ENCODE measurements around the gene DGCR6. TPM values are rescaled to one million over a fixed set of nuclear protein-coding genes. Genes with fewer than 3 reads are reported as not detected.

DGCR6 gene
- total and polyA plus RNA-seq, 2 experiments from 2014 or later: 7.9 to 8.9 TPM

DNA sequence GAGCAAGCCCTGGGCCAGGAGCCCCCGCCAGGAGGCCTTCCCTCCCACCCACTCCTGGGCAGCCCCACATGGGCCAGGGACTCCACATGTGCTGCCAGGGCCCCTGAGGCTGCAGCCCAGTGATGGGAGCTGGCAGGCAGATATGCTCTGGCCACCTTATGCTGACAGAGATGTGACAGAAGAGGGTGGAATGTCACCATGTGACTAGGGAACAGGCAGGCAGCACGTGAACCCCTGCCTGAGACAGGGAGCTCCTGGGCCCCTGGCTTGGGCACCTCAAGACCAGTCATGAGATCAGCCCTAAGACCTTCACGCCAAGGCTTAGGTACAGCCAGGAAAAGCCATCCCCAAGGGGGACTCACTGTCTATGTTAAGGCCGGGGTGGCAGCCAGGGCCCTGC is 20.9 kb downstream of the DGCR6 start:
- Histone ChIP-seq H3K27me3 (no peaks in the 10 kb centered on the region), H3K9me3 (ENCODE audit: low read depth) (no peaks in the 10 kb centered on the region), H3K27ac (no peak overlapping the region), H3K9me2 (replicated peaks; ENCODE audit: insufficient read depth) (no peaks in the 10 kb centered on the region), H3K36me3 (replicated peaks; ENCODE audit: insufficient read depth, low read depth) (no peaks in the 10 kb centered on the region), H3K4me1 (ENCODE audit: insufficient read depth) (no peaks in the 10 kb centered on the region), H3K4me2 (no peak overlapping the region), H3K79me2 (no peaks in the 10 kb centered on the region), H3K4me3 (no peak overlapping the region), H2AFZ (no peak overlapping the region), H4K20me1 (ENCODE audit: insufficient read depth, poor library complexity, severe bottlenecking) (no peaks in the 10 kb centered on the region)
- TF ChIP-seq EZH2phosphoT487 (IDR thresholded peaks at IDR 0.05; ENCODE audit: low read depth, severe bottlenecking, unreplicated experiment) (no peak), EZH2 (IDR thresholded peaks at IDR 0.05; ENCODE audit: borderline replicate concordance) (no peak), CTCF (IDR thresholded peaks at IDR 0.05; ENCODE audit: poor library complexity) (no peak)
- no CpG with 5 or more reads among the region's 4 CpGs for WGBS (ENCODE audit: low lambda C conversion rate, missing lambda C conversion rate)
- no peak for DNase-seq (ENCODE audit: low spot score)

GRCh38 chr22:18927573-18927972 is 21.5 kb downstream of the DGCR6 start:
- no peak for DNase-seq (ENCODE audit: low spot score)
- Histone ChIP-seq H3K4me2 (no peak overlapping the region), H3K9me3 (ENCODE audit: low read depth) (no peaks in the 10 kb centered on the region), H3K4me1 (ENCODE audit: insufficient read depth) (no peaks in the 10 kb centered on the region), H3K79me2 (no peaks in the 10 kb centered on the region), H3K36me3 (replicated peaks; ENCODE audit: insufficient read depth, low read depth) (no peaks in the 10 kb centered on the region), H3K27ac (no peak overlapping the region), H3K27me3 (no peaks in the 10 kb centered on the region), H3K4me3 (no peak overlapping the region), H3K9me2 (replicated peaks; ENCODE audit: insufficient read depth) (no peaks in the 10 kb centered on the region), H4K20me1 (ENCODE audit: insufficient read depth, poor library complexity, severe bottlenecking) (no peaks in the 10 kb centered on the region), H2AFZ (no peak overlapping the region)
- TF ChIP-seq EZH2 (IDR thresholded peaks at IDR 0.05; ENCODE audit: borderline replicate concordance): no peak
- TF ChIP-seq CTCF (IDR thresholded peaks at IDR 0.05; ENCODE audit: poor library complexity): no peak
- no peak for TF ChIP-seq EZH2phosphoT487 (IDR thresholded peaks at IDR 0.05; ENCODE audit: low read depth, severe bottlenecking, unreplicated experiment)
- no CpG with 5 or more reads among the region's 5 CpGs for WGBS (ENCODE audit: low lambda C conversion rate, missing lambda C conversion rate)

DNA sequence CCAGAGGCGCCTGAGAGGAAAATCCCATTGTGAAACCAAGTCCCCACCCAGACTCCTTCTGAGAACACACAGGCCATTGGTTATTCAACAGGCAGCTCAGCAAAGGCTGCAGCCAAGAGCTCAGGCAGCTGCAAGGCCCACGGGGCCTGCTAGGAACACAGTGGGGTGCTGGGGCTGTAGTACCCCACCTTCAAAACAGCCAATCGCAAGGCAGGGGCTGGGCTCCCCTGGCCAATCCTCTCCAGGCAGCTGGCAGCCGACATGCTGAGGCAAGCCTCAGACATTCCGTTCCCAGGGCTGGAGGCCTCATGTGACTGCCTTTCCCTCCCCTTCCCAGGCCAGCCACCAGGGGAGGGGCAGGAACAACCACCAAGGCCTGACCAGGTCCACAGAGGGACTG is 23.3 kb downstream of the DGCR6 start:
- Histone ChIP-seq H3K79me2 (no peaks in the 10 kb centered on the region), H3K36me3 (replicated peaks; ENCODE audit: insufficient read depth, low read depth) (no peaks in the 10 kb centered on the region), H4K20me1 (ENCODE audit: insufficient read depth, poor library complexity, severe bottlenecking) (no peaks in the 10 kb centered on the region), H3K9me3 (ENCODE audit: low read depth) (no peaks in the 10 kb centered on the region), H3K4me2 (no peak overlapping the region), H3K27ac (no peak overlapping the region), H3K4me1 (ENCODE audit: insufficient read depth) (no peaks in the 10 kb centered on the region), H3K9me2 (replicated peaks; ENCODE audit: insufficient read depth) (no peaks in the 10 kb centered on the region), H3K4me3 (no peak overlapping the region), H3K27me3 (no peaks in the 10 kb centered on the region), H2AFZ (no peak overlapping the region)
- no peak for DNase-seq (ENCODE audit: low spot score)
- WGBS (ENCODE audit: low lambda C conversion rate, missing lambda C conversion rate): no CpG with 5 or more reads among the region's 5 CpGs
- TF ChIP-seq EZH2 (IDR thresholded peaks at IDR 0.05; ENCODE audit: borderline replicate concordance) (no peak), EZH2phosphoT487 (IDR thresholded peaks at IDR 0.05; ENCODE audit: low read depth, severe bottlenecking, unreplicated experiment) (no peak), CTCF (IDR thresholded peaks at IDR 0.05; ENCODE audit: poor library complexity) (no peak)

All from hepatocyte (in vitro differentiated cells).